ENCODE results near the gene CAND2.

The CAND2 gene

DNA sequence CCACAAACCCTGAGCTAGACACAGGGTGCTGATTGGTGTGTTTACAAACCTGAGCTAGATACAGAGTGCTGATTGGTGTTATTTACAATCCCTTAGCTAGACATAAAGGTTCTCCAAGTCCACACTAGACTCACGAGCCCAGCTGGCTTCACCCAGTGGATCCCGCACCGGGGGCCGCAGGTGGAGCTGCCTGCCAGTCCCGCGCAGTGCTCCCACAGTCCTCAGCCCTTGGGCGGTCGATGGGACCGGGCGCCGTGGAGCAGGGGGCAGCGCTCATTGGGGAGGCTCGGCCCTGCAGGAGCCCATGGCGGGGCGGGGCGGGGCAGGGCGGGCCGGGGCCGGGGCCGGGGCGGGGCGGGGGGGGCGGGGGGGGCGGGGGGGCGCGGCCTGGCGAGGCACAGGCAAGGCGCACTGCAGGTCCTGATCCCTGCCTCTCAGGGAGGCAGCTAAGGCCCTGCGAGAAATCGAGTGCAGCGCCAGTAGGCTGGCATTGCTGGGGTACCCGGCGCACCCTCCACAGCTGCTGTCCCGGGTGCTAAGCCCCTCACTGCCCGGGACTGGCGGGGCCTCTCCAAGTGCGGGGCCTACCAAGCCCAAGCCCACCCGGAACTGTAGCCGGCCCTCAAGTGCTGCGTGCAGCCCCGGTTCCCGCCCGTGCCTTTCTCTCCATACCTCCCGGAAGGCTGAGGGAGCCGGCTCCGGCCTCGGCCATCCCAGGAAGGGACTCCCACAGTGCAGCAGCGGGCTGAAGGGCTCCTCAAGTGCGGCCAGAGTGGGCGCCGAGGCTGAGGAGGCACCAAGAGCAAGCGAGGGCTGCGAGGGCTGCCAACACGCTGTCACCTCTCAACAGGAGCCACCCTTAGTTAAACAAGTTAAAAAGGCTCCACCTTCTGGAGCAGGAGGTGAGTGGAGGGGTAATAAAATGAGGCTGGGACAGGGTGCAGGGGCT lies 27.6 kb upstream of the CAND2 start:
- DNase-seq (ENCODE audit: low read depth in 2 of 2): no peak
- no peak overlapping the region for H3K4me3 ChIP-seq (replicated peaks in 1 of 2; ENCODE audit: low read depth in 2 of 2, low read length in 2 of 2)
- TF ChIP-seq, protein P1, sequence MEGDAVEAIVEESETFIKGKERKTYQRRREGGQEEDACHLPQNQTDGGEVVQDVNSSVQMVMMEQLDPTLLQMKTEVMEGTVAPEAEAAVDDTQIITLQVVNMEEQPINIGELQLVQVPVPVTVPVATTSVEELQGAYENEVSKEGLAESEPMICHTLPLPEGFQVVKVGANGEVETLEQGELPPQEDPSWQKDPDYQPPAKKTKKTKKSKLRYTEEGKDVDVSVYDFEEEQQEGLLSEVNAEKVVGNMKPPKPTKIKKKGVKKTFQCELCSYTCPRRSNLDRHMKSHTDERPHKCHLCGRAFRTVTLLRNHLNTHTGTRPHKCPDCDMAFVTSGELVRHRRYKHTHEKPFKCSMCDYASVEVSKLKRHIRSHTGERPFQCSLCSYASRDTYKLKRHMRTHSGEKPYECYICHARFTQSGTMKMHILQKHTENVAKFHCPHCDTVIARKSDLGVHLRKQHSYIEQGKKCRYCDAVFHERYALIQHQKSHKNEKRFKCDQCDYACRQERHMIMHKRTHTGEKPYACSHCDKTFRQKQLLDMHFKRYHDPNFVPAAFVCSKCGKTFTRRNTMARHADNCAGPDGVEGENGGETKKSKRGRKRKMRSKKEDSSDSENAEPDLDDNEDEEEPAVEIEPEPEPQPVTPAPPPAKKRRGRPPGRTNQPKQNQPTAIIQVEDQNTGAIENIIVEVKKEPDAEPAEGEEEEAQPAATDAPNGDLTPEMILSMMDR (IDR thresholded peaks at IDR 0.05; ENCODE audit: low read depth, low read length): no peak

DNA sequence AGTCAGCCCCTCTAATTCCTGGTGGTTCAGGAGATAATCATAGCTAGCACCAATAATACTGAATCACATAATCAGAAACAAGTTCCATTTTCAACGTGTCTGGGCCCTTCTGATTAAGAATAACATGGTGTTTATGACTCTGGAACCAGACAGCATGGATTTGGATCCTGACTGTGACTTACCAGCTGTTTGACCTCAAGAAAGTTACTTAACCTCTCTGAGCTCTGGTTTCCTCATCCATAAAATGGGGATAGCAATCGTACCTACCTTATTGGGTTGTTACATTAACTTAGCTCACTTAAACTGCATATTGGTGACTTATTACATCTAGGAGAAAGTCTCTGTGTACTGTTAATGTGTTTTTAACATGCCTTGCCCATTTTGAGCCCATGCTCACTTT lies 26.7 kb upstream of the CAND2 start:
- no peak overlapping the region for H3K4me3 ChIP-seq (replicated peaks in 1 of 2; ENCODE audit: low read depth in 2 of 2, low read length in 2 of 2)
- TF ChIP-seq, protein P1 (IDR thresholded peaks at IDR 0.05; ENCODE audit: low read depth, low read length): no peak
- no peak for DNase-seq (ENCODE audit: low read depth in 2 of 2)

DNA sequence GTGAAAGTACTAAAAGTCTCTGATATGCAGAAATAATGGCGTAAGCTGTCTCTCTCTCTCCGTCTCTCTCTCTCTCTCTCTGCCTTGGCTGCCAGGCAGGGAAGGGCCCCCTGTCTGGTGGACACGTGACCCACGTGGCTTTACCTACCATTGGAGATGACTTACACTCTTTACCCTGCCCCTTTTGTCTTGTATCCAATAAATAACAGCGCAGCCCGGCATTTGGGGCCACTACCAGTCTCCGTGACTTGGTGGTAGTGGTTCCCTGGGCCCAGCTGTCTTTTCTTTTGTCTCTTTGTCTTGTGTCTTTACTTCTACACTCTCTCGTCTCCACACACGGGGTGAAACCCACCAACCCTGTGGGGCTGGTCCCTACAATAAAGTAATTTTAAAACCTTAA lies 25.2 kb upstream of the CAND2 start:
- no peak overlapping the region for H3K4me3 ChIP-seq (replicated peaks in 1 of 2; ENCODE audit: low read depth in 2 of 2, low read length in 2 of 2)
- DNase-seq (ENCODE audit: low read depth in 2 of 2): no peak
- TF ChIP-seq, protein P1 (IDR thresholded peaks at IDR 0.05; ENCODE audit: low read depth, low read length): no peak

DNA sequence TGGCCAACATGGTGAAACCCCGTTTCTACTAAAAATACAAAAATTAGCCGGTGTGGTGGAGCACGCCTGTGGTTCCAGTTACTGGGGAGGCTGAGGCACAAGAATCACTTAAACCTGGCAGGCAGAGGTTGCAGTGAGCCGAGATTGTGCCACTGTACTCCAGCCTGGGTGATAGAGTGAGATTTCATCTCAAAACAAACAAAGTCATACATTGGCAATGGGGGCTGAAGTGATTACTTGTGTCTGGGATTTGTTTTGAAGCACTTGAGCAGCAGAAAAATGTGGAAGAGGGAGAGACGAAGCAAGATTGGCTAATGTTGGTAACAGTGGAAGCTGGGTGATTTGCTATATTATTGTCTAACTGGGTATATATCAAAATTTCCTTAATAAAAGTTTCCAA lies 24.0 kb upstream of the CAND2 start:
- no peak overlapping the region for H3K4me3 ChIP-seq (replicated peaks in 1 of 2; ENCODE audit: low read depth in 2 of 2, low read length in 2 of 2)
- DNase-seq (ENCODE audit: low read depth in 2 of 2): no peak
- TF ChIP-seq, protein P1 (IDR thresholded peaks at IDR 0.05; ENCODE audit: low read depth, low read length): no peak

DNA sequence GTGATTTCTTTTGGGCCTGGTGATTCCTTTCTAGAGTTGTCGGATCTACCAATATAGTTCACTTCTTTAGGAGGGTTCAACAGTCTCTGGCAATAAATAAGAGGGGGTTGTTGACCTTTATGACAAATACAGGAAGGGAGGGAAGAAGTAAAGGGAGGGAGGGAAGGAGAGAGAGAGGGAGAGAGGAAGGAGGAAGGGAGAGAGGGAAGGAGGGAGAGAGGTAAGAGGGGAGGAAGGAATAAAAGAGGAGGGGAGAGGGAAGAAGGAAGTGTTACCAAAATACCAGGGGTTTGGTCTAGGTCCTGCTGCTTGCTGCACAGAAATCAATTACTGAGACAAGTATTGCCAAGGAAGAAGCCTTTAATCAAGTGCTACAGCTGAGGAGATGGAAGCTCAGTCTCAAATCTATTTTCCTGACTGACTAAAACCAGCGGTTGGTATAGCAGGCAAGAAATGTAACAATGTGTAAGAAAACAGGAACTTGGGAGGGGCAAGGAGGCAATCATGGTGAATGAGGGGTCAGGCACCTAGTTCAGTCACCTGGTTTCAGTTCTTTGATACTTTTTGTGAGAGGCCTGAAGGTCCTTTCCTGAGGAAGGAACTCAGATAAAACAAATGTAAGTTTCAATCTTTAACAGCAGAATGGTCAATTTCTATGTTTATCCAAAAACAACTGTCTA lies 23.3 kb upstream of the CAND2 start:
- TF ChIP-seq, protein P1 (IDR thresholded peaks at IDR 0.05; ENCODE audit: low read depth, low read length): no peak
- no peak for DNase-seq (ENCODE audit: low read depth in 2 of 2)
- H3K4me3 ChIP-seq (replicated peaks in 1 of 2; ENCODE audit: low read depth in 2 of 2, low read length in 2 of 2): no peak overlapping the region

DNA sequence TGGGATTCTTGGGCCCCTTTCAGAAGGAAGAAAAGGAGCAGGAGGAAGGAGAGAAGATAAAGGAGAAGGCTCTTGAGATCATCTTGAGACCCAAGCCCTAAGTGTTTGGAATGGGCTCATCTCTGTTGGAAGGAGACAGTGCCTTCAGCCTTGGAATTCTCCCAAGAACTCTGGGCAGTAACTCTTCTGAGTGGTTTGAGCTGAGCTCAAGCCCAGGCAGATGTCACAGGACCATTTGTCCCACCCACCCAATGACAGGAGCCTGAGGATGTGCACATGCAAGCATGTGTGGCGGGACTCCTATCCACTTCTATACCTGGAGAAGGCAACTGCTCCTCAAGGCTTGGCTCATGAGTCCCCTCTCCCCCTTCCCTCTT lies 22.8 kb upstream of the CAND2 start:
- TF ChIP-seq, protein P1 (IDR thresholded peaks at IDR 0.05; ENCODE audit: low read depth, low read length): no peak
- no peak overlapping the region for H3K4me3 ChIP-seq (replicated peaks in 1 of 2; ENCODE audit: low read depth in 2 of 2, low read length in 2 of 2)
- no peak for DNase-seq (ENCODE audit: low read depth in 2 of 2)

Data from cardiac fibroblast (primary cell).